HG03378 (cell line): ENCODE results near the gene RNPS1.

Experiments
- ATAC-seq: cut with Tn5 transposase; IDR thresholded peaks from one replicate; pipeline ENCODE4 v1.9.1; 2021; ENCODE audit warnings: mild to moderate bottlenecking, moderate library complexity; ENCODE audit not compliant: unreplicated experiment

The RNPS1 gene

GRCh38 chr16:2236337-2237101, 31.4 kb downstream of the RNPS1 start, which contains the start of gene DNASE1L2:
Gene DNASE1L2, plus strand, starts transcription at chr16:2236444. Its CDS starts 373 bp downstream, at chr16:2236817.
- ATAC-seq: no peak

- no peak for ATAC-seq
These were observed 32.1 kb downstream of the RNPS1 start for GRCh38 chr16:2235695-2236336.

GRCh38 chr16:2235234-2235651, 32.7 kb downstream of the RNPS1 start:
- no peak for ATAC-seq

- no peak for ATAC-seq
These were observed 33.1 kb downstream of the RNPS1 start for GRCh38 chr16:2234813-2235170.

GRCh38 chr16:2233872-2234812, 33.8 kb downstream of the RNPS1 start:
- ATAC-seq: no peak

- ATAC-seq: no peak
These were observed 34.7 kb downstream of the RNPS1 start for GRCh38 chr16:2233046-2233775.

- no peak for ATAC-seq
These were observed 35.6 kb downstream of the RNPS1 start for GRCh38 chr16:2232094-2232990.

GRCh38 chr16:2231016-2231931, 36.7 kb downstream of the RNPS1 start:
- ATAC-seq: no peak

- no peak for ATAC-seq
These were observed 37.5 kb downstream of the RNPS1 start for GRCh38 chr16:2230376-2230775.

GRCh38 chr16:2229632-2230250, 38.2 kb downstream of the RNPS1 start:
- no peak for ATAC-seq

GRCh38 chr16:2229091-2229490, 38.8 kb downstream of the RNPS1 start:
- no peak for ATAC-seq

GRCh38 chr16:2228161-2228824, 39.6 kb downstream of the RNPS1 start:
- no peak for ATAC-seq

- ATAC-seq: no peak
These were observed 41.0 kb downstream of the RNPS1 start for GRCh38 chr16:2226918-2227317.

GRCh38 chr16:2226245-2226793, 41.6 kb downstream of the RNPS1 start:
- no peak for ATAC-seq

- no peak for ATAC-seq
These were observed 43.9 kb downstream of the RNPS1 start for GRCh38 chr16:2223942-2224486.

- peak; percentile 81 for ATAC-seq
These were observed 44.5 kb downstream of the RNPS1 start, which contains the start of gene E4F1 for GRCh38 chr16:2223221-2223941. Gene E4F1, plus strand, starts transcription at chr16:2223591. Its CDS starts 23 bp downstream, at chr16:2223614.
